Mucosa of rectum (tissue), 2 donors: Measurements from ENCODE around the gene ALCAM.
"Not testable (repeated sequence)": the region's sequence is repeated elsewhere in the genome, so short reads cannot be mapped to it uniquely, and the experiment has no call there.

Experiments
- H3K27ac ChIP-seq, 2 donors: one replicate each; pipeline ENCODE4 v1.7.0; 2013; ENCODE audit warnings: inconsistent platforms in 2 of 2, low read depth in 2 of 2, low read length in 2 of 2
- H3K27me3 ChIP-seq, 2 donors: one replicate each; pipeline ENCODE4 v1.7.0; 2013; ENCODE audit warnings: low read length in 2 of 2; ENCODE audit not compliant: control insufficient read depth in 2 of 2, insufficient read depth in 2 of 2
- H3K36me3 ChIP-seq, 2 donors: one replicate each; pipeline ENCODE4 v1.7.0; 2013; ENCODE audit warnings: low read length in 2 of 2; ENCODE audit not compliant: control insufficient read depth in 2 of 2, insufficient read depth in 2 of 2
- H3K4me1 ChIP-seq, 2 donors: one replicate each; pipeline ENCODE4 v1.7.0; 2013; ENCODE audit warnings: low read length in 2 of 2, mild to moderate bottlenecking in 1 of 2; ENCODE audit not compliant: control insufficient read depth in 2 of 2, insufficient read depth in 2 of 2
- H3K4me3 ChIP-seq, 2 donors: one replicate each; pipeline ENCODE4 v1.7.0; 2013; ENCODE audit warnings: low read length in 2 of 2
- H3K9ac ChIP-seq, 2 donors: one replicate each; pipeline ENCODE4 v1.7.0; 2013; ENCODE audit warnings: low read length in 2 of 2, low read depth in 1 of 2, mild to moderate bottlenecking in 1 of 2
- H3K9me3 ChIP-seq, 2 donors: one replicate each; pipeline ENCODE4 v1.7.0; 2013; ENCODE audit warnings: low read length in 2 of 2; ENCODE audit not compliant: control insufficient read depth in 2 of 2
- donor health status: healthy.
- donor health status: Normal muscosa, but diverticular disease.

ALCAM gene

DNA sequence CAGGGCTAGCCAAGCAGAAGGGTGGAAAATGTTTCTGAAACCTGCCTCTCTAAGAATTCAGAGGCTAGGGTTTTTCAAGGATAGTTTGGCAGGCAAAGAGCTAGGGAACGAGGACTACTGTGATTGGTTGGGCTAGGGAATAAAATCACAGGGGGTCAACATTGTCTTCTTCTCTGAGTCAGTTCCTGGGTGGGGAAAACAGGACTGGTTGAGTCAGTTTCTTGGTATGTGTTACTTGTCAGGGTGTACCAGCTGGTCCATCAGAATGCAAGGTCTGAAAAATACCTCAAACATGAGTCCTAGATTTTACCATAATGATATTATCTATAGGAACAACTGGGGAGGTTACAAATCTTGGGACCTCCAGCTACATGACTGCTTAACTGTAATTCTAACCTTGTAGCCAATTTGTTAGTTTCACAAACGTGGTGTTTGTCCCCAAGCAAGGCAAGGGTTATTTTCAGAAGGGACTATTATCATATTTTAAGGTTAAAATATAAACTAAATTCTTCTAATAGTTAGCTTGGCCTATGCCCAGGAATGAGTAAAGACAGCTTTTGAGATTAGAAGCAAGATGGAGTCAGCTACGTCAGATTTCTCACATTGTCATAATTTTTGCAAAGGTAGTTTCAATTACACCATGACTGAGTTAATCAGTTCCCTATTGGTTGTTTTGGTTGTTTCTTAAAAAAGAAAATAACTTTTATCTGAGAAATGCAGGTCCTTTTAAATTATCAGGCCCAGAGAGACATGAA lies 231.5 kb downstream of the ALCAM start:
- H3K27ac ChIP-seq, result no peak overlapping the region
- no peaks in the 10 kb centered on the region for H3K9me3 ChIP-seq
- no peaks in the 10 kb centered on the region for H3K4me1 ChIP-seq
- H3K27me3 ChIP-seq, result no peaks in the 10 kb centered on the region
- H3K9ac ChIP-seq, result no peak overlapping the region
- H3K36me3 ChIP-seq, result no peaks in the 10 kb centered on the region
- no peak overlapping the region for H3K4me3 ChIP-seq

DNA sequence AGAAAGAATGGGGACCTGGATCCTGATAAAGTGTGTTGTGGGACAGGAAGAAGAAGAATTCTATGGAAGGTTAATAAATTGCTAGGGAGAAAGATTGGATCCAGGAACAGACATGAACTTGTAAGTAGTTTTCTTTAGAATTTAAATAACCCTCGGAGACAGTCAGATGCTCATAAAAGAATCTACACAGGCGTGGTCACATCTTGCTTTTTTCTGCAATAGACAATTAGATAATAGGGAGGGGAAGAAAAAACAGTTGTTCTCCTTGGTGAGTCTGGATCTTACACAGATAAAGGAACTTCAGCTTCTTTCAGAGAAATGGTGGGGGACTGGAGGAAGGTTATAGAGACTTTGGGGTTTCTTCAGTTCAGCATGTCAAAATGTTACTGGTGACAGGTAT lies 232.6 kb downstream of the ALCAM start:
- no peak overlapping the region for H3K4me3 ChIP-seq
- H3K9me3 ChIP-seq, result no peaks in the 10 kb centered on the region
- no peaks in the 10 kb centered on the region for H3K27me3 ChIP-seq
- H3K4me1 ChIP-seq, result no peaks in the 10 kb centered on the region
- no peak overlapping the region for H3K27ac ChIP-seq
- H3K36me3 ChIP-seq, result no peaks in the 10 kb centered on the region
- no peak overlapping the region for H3K9ac ChIP-seq

DNA sequence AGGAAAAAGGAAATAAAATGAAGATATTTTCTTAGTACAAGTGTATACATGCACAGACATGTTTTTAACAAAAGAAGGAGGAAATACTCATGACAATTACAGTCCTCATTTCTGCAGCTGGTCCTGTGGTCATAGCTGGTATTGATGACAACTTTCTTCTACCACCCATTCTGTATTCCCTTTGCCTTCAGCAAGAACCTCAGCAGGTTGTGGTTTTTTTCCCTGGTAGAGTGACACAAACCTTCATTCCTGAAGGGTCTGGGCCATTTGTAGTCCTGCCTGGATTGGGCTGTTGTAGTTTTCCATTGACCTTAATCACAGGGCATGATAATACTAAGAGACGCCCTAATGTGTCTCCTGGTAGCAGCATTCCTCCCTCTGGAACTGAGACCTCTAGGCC lies 235.0 kb downstream of the ALCAM start:
- not testable (repeated sequence) for H3K36me3 ChIP-seq, H3K4me3 ChIP-seq, H3K4me1 ChIP-seq, H3K27me3 ChIP-seq, H3K9ac ChIP-seq, H3K9me3 ChIP-seq, H3K27ac ChIP-seq

DNA sequence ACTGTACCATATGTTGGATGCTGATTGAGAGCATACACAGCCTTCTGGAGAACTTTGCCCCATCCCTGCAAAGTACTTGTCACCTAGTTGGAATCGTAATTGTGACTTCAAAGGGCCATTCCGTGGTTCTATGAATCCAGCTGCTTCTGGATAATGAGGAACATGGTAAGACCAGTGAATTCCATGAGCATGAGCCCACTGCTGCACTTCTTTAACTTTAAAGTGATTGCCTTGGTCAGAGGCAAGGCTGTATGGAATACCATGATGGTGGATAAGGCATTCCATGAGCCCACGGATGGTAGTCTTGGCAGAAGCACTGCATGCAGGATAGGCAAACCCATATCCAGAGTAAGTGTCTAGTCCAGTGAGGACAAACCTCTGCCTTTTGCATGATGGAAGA lies 235.6 kb downstream of the ALCAM start:
- H3K27me3 ChIP-seq, H3K27ac ChIP-seq, H3K4me1 ChIP-seq, H3K4me3 ChIP-seq, H3K36me3 ChIP-seq, H3K9me3 ChIP-seq, H3K9ac ChIP-seq: not testable (repeated sequence)

DNA sequence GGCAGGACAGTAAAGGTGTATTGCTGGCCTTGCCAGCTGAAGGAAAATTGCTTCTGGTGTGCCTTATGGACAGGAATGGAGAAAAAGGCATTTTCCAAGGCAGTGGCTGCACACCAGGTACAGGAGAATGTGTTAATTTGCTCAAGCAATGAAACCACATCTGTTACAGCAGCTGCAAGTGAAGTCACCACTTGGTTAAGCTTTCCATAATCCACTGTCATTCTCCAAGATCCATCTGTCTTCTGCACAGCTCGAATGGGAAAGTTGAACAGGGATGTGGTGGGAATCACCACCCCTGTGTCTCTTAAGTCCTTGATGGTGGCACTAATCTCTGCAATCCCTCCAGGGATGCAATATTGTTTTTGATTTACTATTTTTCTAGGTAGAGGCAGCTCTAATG lies 236.8 kb downstream of the ALCAM start:
- H3K4me3 ChIP-seq, H3K27me3 ChIP-seq, H3K27ac ChIP-seq, H3K36me3 ChIP-seq, H3K9me3 ChIP-seq, H3K9ac ChIP-seq, H3K4me1 ChIP-seq: not testable (repeated sequence)

DNA sequence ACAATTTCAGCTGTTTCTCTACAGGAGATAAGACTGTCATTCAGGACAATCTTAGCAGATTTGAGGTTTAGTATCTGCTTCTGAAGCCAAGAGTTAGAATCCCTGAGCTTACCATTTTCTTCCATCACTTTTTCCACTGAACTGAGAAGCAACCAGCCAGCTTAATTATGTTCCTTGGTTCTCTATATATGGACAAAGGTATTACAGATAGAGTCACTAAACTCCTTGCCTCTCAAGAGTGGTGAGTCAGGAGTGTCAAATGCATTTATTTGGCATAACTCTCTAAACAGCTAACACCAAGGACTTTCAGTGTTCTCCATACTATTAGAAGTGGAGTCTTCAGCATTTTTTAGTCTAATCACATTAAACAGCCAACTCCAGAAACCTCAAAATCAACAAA lies 239.3 kb downstream of the ALCAM start:
- Histone ChIP-seq H3K27me3 (no peaks in the 10 kb centered on the region), H3K36me3 (no peaks in the 10 kb centered on the region), H3K4me3 (no peak overlapping the region), H3K4me1 (no peaks in the 10 kb centered on the region), H3K9me3 (no peaks in the 10 kb centered on the region), H3K27ac (no peak overlapping the region), H3K9ac (no peak overlapping the region)

DNA sequence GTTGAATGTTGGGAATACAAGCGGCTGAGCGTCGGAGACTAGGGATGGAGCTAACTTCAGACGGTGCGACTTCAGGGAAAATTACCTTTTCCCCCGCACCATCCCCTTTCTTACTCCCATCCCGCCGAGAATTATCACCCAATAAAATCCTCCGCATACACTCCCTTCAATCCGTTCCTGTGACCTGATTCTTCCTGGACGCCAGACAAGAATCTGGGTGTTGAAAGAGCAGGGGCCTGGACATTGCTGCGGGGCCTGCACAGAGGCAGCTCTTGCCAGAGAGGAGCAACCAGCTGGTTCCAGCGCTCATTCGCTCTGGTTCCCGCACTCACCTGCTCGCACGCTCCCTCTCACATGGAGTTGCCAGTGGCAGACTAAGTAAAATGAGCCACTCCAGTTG lies 241.9 kb downstream of the ALCAM start:
- Histone ChIP-seq H3K9ac (no peak overlapping the region), H3K4me3 (no peak overlapping the region), H3K36me3 (no peaks in the 10 kb centered on the region), H3K4me1 (peaks cover 0 to 3% of the 10 kb centered on the region in 2 donors), H3K27ac (no peak overlapping the region), H3K9me3 (no peaks in the 10 kb centered on the region), H3K27me3 (no peaks in the 10 kb centered on the region)

DNA sequence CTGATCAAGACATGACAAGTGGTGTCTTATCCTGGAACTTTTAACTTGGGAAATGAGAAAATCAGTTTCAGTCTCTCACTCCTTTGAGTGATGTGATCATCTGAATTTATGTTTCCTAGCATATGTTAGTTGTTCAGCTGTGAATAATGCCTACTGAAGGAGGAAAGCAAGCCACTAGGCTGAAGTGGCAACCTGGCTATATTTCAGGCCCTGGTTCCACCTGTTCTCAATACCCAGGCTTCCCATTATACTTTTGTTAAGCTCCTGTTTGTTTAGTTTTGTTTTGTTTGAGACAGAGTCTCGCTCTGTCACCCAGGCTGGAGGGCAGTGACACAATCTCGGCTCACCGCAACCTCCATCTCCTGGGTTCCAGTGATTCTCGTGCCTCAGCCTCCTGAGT lies 243.8 kb downstream of the ALCAM start:
- Histone ChIP-seq H3K4me1 (peaks cover 0 to 3% of the 10 kb centered on the region in 2 donors), H3K27me3 (no peaks in the 10 kb centered on the region), H3K9ac (no peak overlapping the region), H3K4me3 (no peak overlapping the region), H3K27ac (no peak overlapping the region), H3K9me3 (no peaks in the 10 kb centered on the region), H3K36me3 (no peaks in the 10 kb centered on the region)

DNA sequence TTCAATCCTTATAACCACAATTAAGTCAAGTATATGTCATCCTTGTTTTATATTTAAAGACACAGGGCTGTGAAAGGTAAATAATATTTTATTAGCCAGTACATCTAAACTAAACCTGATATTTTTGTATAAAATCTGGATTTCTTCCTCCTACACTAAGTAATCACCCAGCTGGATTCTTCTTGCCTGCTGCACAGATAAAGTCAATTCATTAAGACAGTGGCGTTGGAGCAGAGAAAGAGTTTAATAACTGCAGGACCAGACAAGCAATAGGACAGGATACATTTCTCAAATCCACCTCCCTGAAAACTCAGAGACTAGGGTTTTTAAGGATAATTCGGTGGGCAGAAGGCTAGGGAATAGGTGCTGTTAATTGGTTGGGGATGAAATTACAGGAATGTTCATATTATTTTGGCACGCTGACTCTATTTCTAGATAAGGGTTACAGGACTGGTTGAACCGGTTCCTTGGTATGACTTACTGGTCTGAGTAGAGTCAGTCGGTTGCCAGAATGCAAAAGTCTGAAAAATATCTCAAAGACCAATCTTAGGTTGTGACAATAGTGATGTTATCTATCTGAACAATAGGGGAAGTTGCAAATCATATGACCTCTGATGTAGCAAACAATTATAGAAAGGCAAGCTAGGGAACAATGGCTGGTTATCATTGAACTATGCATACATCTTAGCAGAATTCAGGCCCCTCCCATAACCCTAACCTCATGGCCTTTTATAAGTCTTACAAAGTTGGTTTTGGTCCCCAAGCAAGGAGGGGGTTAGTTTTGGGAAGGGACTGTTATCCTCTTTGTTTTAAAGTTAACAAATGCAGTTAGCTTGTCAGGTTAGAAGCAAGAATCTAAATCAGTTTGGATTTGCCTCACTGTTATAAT lies 244.8 kb downstream of the ALCAM start:
- H3K4me3 ChIP-seq, result no peak overlapping the region
- no peaks in the 10 kb centered on the region for H3K9me3 ChIP-seq
- H3K9ac ChIP-seq, result no peak overlapping the region
- H3K27ac ChIP-seq, result no peak overlapping the region
- peaks cover 0 to 3% of the 10 kb centered on the region in 2 donors for H3K4me1 ChIP-seq
- no peaks in the 10 kb centered on the region for H3K27me3 ChIP-seq
- no peaks in the 10 kb centered on the region for H3K36me3 ChIP-seq

DNA sequence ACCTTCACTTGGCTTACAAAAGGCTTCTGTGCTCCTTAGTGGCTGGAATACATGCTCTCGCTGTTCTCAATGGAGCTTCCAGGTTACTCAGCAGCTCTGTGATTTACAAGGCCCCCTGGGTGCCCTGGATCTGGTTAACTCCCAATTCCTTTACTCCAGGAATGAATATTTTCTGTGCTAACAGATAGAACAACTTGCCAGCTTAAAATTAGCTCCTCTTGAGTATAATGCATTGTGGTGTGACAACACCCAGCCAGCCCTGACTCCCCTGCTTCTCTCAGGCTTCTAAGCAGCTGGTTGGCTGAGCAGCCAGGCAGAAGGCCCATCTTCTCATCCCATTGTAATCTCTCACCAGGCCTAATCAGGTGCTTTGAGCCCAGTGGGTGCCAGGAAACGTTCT lies 246.4 kb downstream of the ALCAM start:
- H3K27ac ChIP-seq, result no peak overlapping the region
- no peaks in the 10 kb centered on the region for H3K36me3 ChIP-seq
- no peaks in the 10 kb centered on the region for H3K27me3 ChIP-seq
- no peak overlapping the region for H3K4me3 ChIP-seq
- H3K9me3 ChIP-seq, result no peaks in the 10 kb centered on the region
- peaks cover 0 to 3% of the 10 kb centered on the region in 2 donors for H3K4me1 ChIP-seq
- H3K9ac ChIP-seq, result no peak overlapping the region
